ENCODE data around the gene AGPAT2. TPM values are rescaled to one million over a fixed set of nuclear protein-coding genes. Genes with fewer than 3 reads are reported as not detected.

Gene AGPAT2
- polyA plus RNA-seq, 2 donors, result 90.7 to 100 TPM

GRCh38 chr9:136728080-136728547 lies 40.9 kb upstream of the AGPAT2 start:
- Histone ChIP-seq H3K27ac (ENCODE audit: low read depth in 2 of 2, low read length in 1 of 2) (peak overlapping the region; percentile 74 to 83), H3K27me3 (ENCODE audit: control insufficient read depth in 1 of 2, insufficient read depth in 2 of 2, low read length in 2 of 2) (no peaks in the 10 kb centered on the region), H3K9me3 (ENCODE audit: control insufficient read depth in 2 of 2, insufficient read depth in 1 of 2, low read depth in 1 of 2, low read length in 1 of 2) (no peaks in the 10 kb centered on the region), H3K4me1 (ENCODE audit: control insufficient read depth in 2 of 2, insufficient read depth in 2 of 2, low read length in 1 of 2) (peaks cover 3 to 25% of the 10 kb centered on the region in 2 donors), H3K4me3 (ENCODE audit: low read depth in 1 of 2, low read length in 2 of 2) (peak overlapping the region; percentile 90 to 95), H3K36me3 (ENCODE audit: control insufficient read depth in 2 of 2, insufficient read depth in 2 of 2, low read length in 1 of 2) (peaks cover 8 to 28% of the 10 kb centered on the region in 2 donors)
- whole genome bisulfite sequencing, 2 donors, result 0 to 1% methylated on average over 57 to 66 of the region's 66 CpGs

- 12 to 16% methylated on average over 18 of the region's 18 CpGs for WGBS, 2 donors
- Histone ChIP-seq H3K36me3 (ENCODE audit: control insufficient read depth in 2 of 2, insufficient read depth in 2 of 2, low read length in 1 of 2) (peaks cover 14 to 41% of the 10 kb centered on the region in 2 donors), H3K4me1 (ENCODE audit: control insufficient read depth in 2 of 2, insufficient read depth in 2 of 2, low read length in 1 of 2) (peaks cover 3 to 36% of the 10 kb centered on the region in 2 donors), H3K9me3 (ENCODE audit: control insufficient read depth in 2 of 2, insufficient read depth in 1 of 2, low read depth in 1 of 2, low read length in 1 of 2) (no peaks in the 10 kb centered on the region), H3K4me3 (ENCODE audit: low read depth in 1 of 2, low read length in 2 of 2) (peak overlapping the region; percentile 90 to 95), H3K27me3 (ENCODE audit: control insufficient read depth in 1 of 2, insufficient read depth in 2 of 2, low read length in 2 of 2) (no peaks in the 10 kb centered on the region), H3K27ac (ENCODE audit: low read depth in 2 of 2, low read length in 1 of 2) (peak overlapping the region; percentile 49 to 68)
These were observed 39.5 kb upstream of the AGPAT2 start for GRCh38 chr9:136726631-136727191.

- Histone ChIP-seq H3K27ac (ENCODE audit: low read depth in 2 of 2, low read length in 1 of 2) (peak overlapping the region; percentile 68 to 69), H3K9me3 (ENCODE audit: control insufficient read depth in 2 of 2, insufficient read depth in 1 of 2, low read depth in 1 of 2, low read length in 1 of 2) (no peaks in the 10 kb centered on the region), H3K27me3 (ENCODE audit: control insufficient read depth in 1 of 2, insufficient read depth in 2 of 2, low read length in 2 of 2) (no peaks in the 10 kb centered on the region), H3K36me3 (ENCODE audit: control insufficient read depth in 2 of 2, insufficient read depth in 2 of 2, low read length in 1 of 2) (peaks cover 14 to 45% of the 10 kb centered on the region in 2 donors), H3K4me1 (ENCODE audit: control insufficient read depth in 2 of 2, insufficient read depth in 2 of 2, low read length in 1 of 2) (peaks cover 3 to 42% of the 10 kb centered on the region in 2 donors), H3K4me3 (ENCODE audit: low read depth in 1 of 2, low read length in 2 of 2) (peak overlapping the region; percentile 90 to 95)
- 32 to 42% methylated on average over 16 of the region's 16 CpGs for WGBS, 2 donors
These were observed 38.9 kb upstream of the AGPAT2 start for GRCh38 chr9:136726118-136726517.

- WGBS, 2 donors, result 42 to 64% methylated on average over 10 of the region's 10 CpGs
- Histone ChIP-seq H3K27ac (ENCODE audit: low read depth in 2 of 2, low read length in 1 of 2) (peak overlapping the region; percentile 68 to 69), H3K27me3 (ENCODE audit: control insufficient read depth in 1 of 2, insufficient read depth in 2 of 2, low read length in 2 of 2) (no peaks in the 10 kb centered on the region), H3K9me3 (ENCODE audit: control insufficient read depth in 2 of 2, insufficient read depth in 1 of 2, low read depth in 1 of 2, low read length in 1 of 2) (no peaks in the 10 kb centered on the region), H3K36me3 (ENCODE audit: control insufficient read depth in 2 of 2, insufficient read depth in 2 of 2, low read length in 1 of 2) (peaks cover 14 to 45% of the 10 kb centered on the region in 2 donors), H3K4me1 (ENCODE audit: control insufficient read depth in 2 of 2, insufficient read depth in 2 of 2, low read length in 1 of 2) (peaks cover 7 to 47% of the 10 kb centered on the region in 2 donors), H3K4me3 (ENCODE audit: low read depth in 1 of 2, low read length in 2 of 2) (peak overlapping the region; percentile 90 to 95)
These were observed 38.4 kb upstream of the AGPAT2 start for GRCh38 chr9:136725612-136726011.

GRCh38 chr9:136724772-136725171 lies 37.5 kb upstream of the AGPAT2 start:
- Histone ChIP-seq H3K36me3 (ENCODE audit: control insufficient read depth in 2 of 2, insufficient read depth in 2 of 2, low read length in 1 of 2) (peaks cover 14 to 45% of the 10 kb centered on the region in 2 donors), H3K27ac (ENCODE audit: low read depth in 2 of 2, low read length in 1 of 2) (no peak overlapping the region), H3K9me3 (ENCODE audit: control insufficient read depth in 2 of 2, insufficient read depth in 1 of 2, low read depth in 1 of 2, low read length in 1 of 2) (no peaks in the 10 kb centered on the region), H3K4me1 (ENCODE audit: control insufficient read depth in 2 of 2, insufficient read depth in 2 of 2, low read length in 1 of 2) (peaks cover 13 to 48% of the 10 kb centered on the region in 2 donors), H3K27me3 (ENCODE audit: control insufficient read depth in 1 of 2, insufficient read depth in 2 of 2, low read length in 2 of 2) (no peaks in the 10 kb centered on the region), H3K4me3 (ENCODE audit: low read depth in 1 of 2, low read length in 2 of 2) (no peak overlapping the region)
- 67 to 78% methylated on average over 7 of the region's 7 CpGs for WGBS, 2 donors

GRCh38 chr9:136723989-136724388 lies 36.7 kb upstream of the AGPAT2 start:
- 92 to 94% methylated on average over 8 of the region's 8 CpGs for WGBS, 2 donors
- H3K4me3 ChIP-seq (ENCODE audit: low read depth in 1 of 2, low read length in 2 of 2), result no peak overlapping the region
- peaks cover 11 to 44% of the 10 kb centered on the region in 2 donors for H3K4me1 ChIP-seq (ENCODE audit: control insufficient read depth in 2 of 2, insufficient read depth in 2 of 2, low read length in 1 of 2)
- no peak overlapping the region for H3K27ac ChIP-seq (ENCODE audit: low read depth in 2 of 2, low read length in 1 of 2)
- peaks cover 14 to 45% of the 10 kb centered on the region in 2 donors for H3K36me3 ChIP-seq (ENCODE audit: control insufficient read depth in 2 of 2, insufficient read depth in 2 of 2, low read length in 1 of 2)
- no peaks in the 10 kb centered on the region for H3K9me3 ChIP-seq (ENCODE audit: control insufficient read depth in 2 of 2, insufficient read depth in 1 of 2, low read depth in 1 of 2, low read length in 1 of 2)
- no peaks in the 10 kb centered on the region for H3K27me3 ChIP-seq (ENCODE audit: control insufficient read depth in 1 of 2, insufficient read depth in 2 of 2, low read length in 2 of 2)

- Histone ChIP-seq H3K4me1 (ENCODE audit: control insufficient read depth in 2 of 2, insufficient read depth in 2 of 2, low read length in 1 of 2) (peaks cover 9 to 43% of the 10 kb centered on the region in 2 donors), H3K27ac (ENCODE audit: low read depth in 2 of 2, low read length in 1 of 2) (no peak overlapping the region), H3K36me3 (ENCODE audit: control insufficient read depth in 2 of 2, insufficient read depth in 2 of 2, low read length in 1 of 2) (peaks cover 14 to 45% of the 10 kb centered on the region in 2 donors), H3K27me3 (ENCODE audit: control insufficient read depth in 1 of 2, insufficient read depth in 2 of 2, low read length in 2 of 2) (no peaks in the 10 kb centered on the region), H3K4me3 (ENCODE audit: low read depth in 1 of 2, low read length in 2 of 2) (no peak overlapping the region), H3K9me3 (ENCODE audit: control insufficient read depth in 2 of 2, insufficient read depth in 1 of 2, low read depth in 1 of 2, low read length in 1 of 2) (no peaks in the 10 kb centered on the region)
- 87 to 89% methylated on average over 32 of the region's 32 CpGs for WGBS, 2 donors
These were observed 36.2 kb upstream of the AGPAT2 start for GRCh38 chr9:136723362-136723976.

- Histone ChIP-seq H3K27ac (ENCODE audit: low read depth in 2 of 2, low read length in 1 of 2) (no peak overlapping the region), H3K4me1 (ENCODE audit: control insufficient read depth in 2 of 2, insufficient read depth in 2 of 2, low read length in 1 of 2) (peaks cover 9 to 43% of the 10 kb centered on the region in 2 donors), H3K27me3 (ENCODE audit: control insufficient read depth in 1 of 2, insufficient read depth in 2 of 2, low read length in 2 of 2) (no peaks in the 10 kb centered on the region), H3K4me3 (ENCODE audit: low read depth in 1 of 2, low read length in 2 of 2) (no peak overlapping the region), H3K36me3 (ENCODE audit: control insufficient read depth in 2 of 2, insufficient read depth in 2 of 2, low read length in 1 of 2) (peaks cover 14 to 45% of the 10 kb centered on the region in 2 donors), H3K9me3 (ENCODE audit: control insufficient read depth in 2 of 2, insufficient read depth in 1 of 2, low read depth in 1 of 2, low read length in 1 of 2) (no peaks in the 10 kb centered on the region)
- WGBS, 2 donors, result 79 to 82% methylated on average over 24 of the region's 24 CpGs
These were observed 35.7 kb upstream of the AGPAT2 start for GRCh38 chr9:136722969-136723356.

- no peaks in the 10 kb centered on the region for H3K9me3 ChIP-seq (ENCODE audit: control insufficient read depth in 2 of 2, insufficient read depth in 1 of 2, low read depth in 1 of 2, low read length in 1 of 2)
- H3K4me1 ChIP-seq (ENCODE audit: control insufficient read depth in 2 of 2, insufficient read depth in 2 of 2, low read length in 1 of 2), result peaks cover 9 to 43% of the 10 kb centered on the region in 2 donors
- WGBS, 2 donors, result 75 to 76% methylated on average over 27 to 31 of the region's 31 CpGs
- peak overlapping the region in 1 of 2 donors; percentile 23 for H3K27ac ChIP-seq (ENCODE audit: low read depth in 2 of 2, low read length in 1 of 2)
- H3K4me3 ChIP-seq (ENCODE audit: low read depth in 1 of 2, low read length in 2 of 2), result no peak overlapping the region
- no peaks in the 10 kb centered on the region for H3K27me3 ChIP-seq (ENCODE audit: control insufficient read depth in 1 of 2, insufficient read depth in 2 of 2, low read length in 2 of 2)
- H3K36me3 ChIP-seq (ENCODE audit: control insufficient read depth in 2 of 2, insufficient read depth in 2 of 2, low read length in 1 of 2), result peaks cover 14 to 45% of the 10 kb centered on the region in 2 donors
These were observed 35.1 kb upstream of the AGPAT2 start for GRCh38 chr9:136722093-136722968.
